K562 (cell line): ENCODE measurements around the gene PLCL1. TPM values are rescaled to one million over a fixed set of nuclear protein-coding genes. Genes with fewer than 3 reads are reported as not detected.

Experiments used
- ATAC-seq: fragments of 200-7000 bp; cut with Tn5 transposase; 3 replicates; pipeline ENCODE4 v1.9.1; 2020; ENCODE audit warnings: moderate library complexity
- BruUV-seq: library from RNA; stranded (reverse); fragments of 400-500 nt; replicated peaks from 2 replicates; lab custom pipeline; 2021; lab: Mats Ljungman, UMichigan
- CTCF ChIA-PET: fragments of 300-600 bp; formaldehyde crosslinking; extraction: SDS; loops from one replicate; lab custom pipeline; 2021; ENCODE audit warnings: low intra/inter-chr PET ratio; lab: Yijun Ruan, JAX
- POLR2A ChIA-PET: fragments of 300-600, 350-650 bp; sonication (Branson Sonifier 250); formaldehyde crosslinking; extraction: SDS; loops from one replicate; lab custom pipeline; 2021; ENCODE audit warnings: antibody characterized with exemption, inconsistent platforms; lab: Yijun Ruan, JAX
- DNase-seq, 4 experiments: peaks; one replicate each; pipeline versions ENCODE4 v3.0.0 to v3.0.0-alpha.2; 2011 to 2018; ENCODE audit warnings: low spot score in 3 of 4, mixed read lengths in 3 of 4; ENCODE audit errors: extremely low read depth in 1 of 4
- FAIRE-seq: peaks from 2 replicates; lab custom pipeline; 2011; peaks lifted over from hg19 to GRCh38; lab: Jason Lieb, UNC
- H2AFZ ChIP-seq: 2 replicates; pipeline ENCODE4 v1.6.0; 2011; ENCODE audit warnings: low read depth, low read length, control low read depth, inconsistent platforms
- H3K27ac ChIP-seq: fragments of 200-600 bp; 3 replicates; pipeline ENCODE4 v1.8.0; 2011; ENCODE audit warnings: low read depth, mild to moderate bottlenecking, control low read depth, inconsistent platforms, low read length, moderate library complexity, mixed read lengths; ENCODE audit errors: extremely low read depth
- H3K27me3 ChIP-seq, 2 experiments: fragments of 300-600 bp in 1 of 2; 2 replicates in 1 of 2; 3 replicates in 1 of 2; pipeline versions ENCODE4 v1.6.0 to v1.8.0; 2011; ENCODE audit warnings: inconsistent platforms in 2 of 2, low read length in 2 of 2, mild to moderate bottlenecking in 1 of 2, mixed read lengths in 1 of 2, moderate library complexity in 1 of 2; ENCODE audit not compliant: control insufficient read depth in 2 of 2, insufficient read depth in 2 of 2
- H3K36me3 ChIP-seq: fragments of 300-600 bp; 3 replicates; pipeline ENCODE4 v1.8.0; 2011; ENCODE audit warnings: mild to moderate bottlenecking, low read length, inconsistent platforms; ENCODE audit not compliant: control insufficient read depth, insufficient read depth
- H3K4me1 ChIP-seq, 2 experiments: fragments of 200-600 bp in 1 of 2; replicated peaks in 1 of 2; 2 replicates in 1 of 2; 3 replicates in 1 of 2; pipeline versions ENCODE4 v1.5.1 to v1.8.0; 2011; ENCODE audit warnings: inconsistent platforms in 2 of 2, low read length in 2 of 2, mild to moderate bottlenecking in 1 of 2, mixed read lengths in 1 of 2, moderate library complexity in 1 of 2; ENCODE audit not compliant: control insufficient read depth in 2 of 2, insufficient read depth in 2 of 2
- H3K4me2 ChIP-seq: 2 replicates; pipeline ENCODE4 v1.6.1; 2011; ENCODE audit warnings: low read length, control low read depth, inconsistent platforms, mixed read lengths; ENCODE audit not compliant: insufficient read depth
- H3K4me3 ChIP-seq: fragments of 200-600 bp; sonication (generic), shearing (Covaris generic); 2 replicates; pipeline ENCODE4 v1.5.1; 2016; ENCODE audit warnings: control low read depth, inconsistent platforms
- H3K79me2 ChIP-seq: fragments of 200-600 bp; 3 replicates; pipeline ENCODE4 v1.8.0; 2011; ENCODE audit warnings: low read length, inconsistent platforms; ENCODE audit not compliant: control insufficient read depth, insufficient read depth
- H3K9ac ChIP-seq, 2 experiments: 2 replicates each; pipeline versions ENCODE4 v1.6.0 to v1.6.1; 2011; ENCODE audit warnings: low read depth in 2 of 2, low read length in 2 of 2, control low read depth in 1 of 2, inconsistent platforms in 1 of 2, mild to moderate bottlenecking in 1 of 2, mixed read lengths in 1 of 2; ENCODE audit not compliant: insufficient read depth in 1 of 2
- H3K9me1 ChIP-seq: one replicate; pipeline ENCODE4 v1.6.0; 2011; ENCODE audit warnings: inconsistent platforms, mild to moderate bottlenecking, low read length, moderate library complexity; ENCODE audit not compliant: control insufficient read depth, insufficient read depth
- H3K9me3 ChIP-seq: replicated peaks from 2 replicates; pipeline ENCODE4 v1.5.1; 2011; ENCODE audit warnings: low read depth, low read length, inconsistent platforms; ENCODE audit not compliant: control insufficient read depth, insufficient read depth
- H4K20me1 ChIP-seq: replicated peaks from 2 replicates; pipeline ENCODE4 v1.6.1; 2011; ENCODE audit warnings: low read length, inconsistent platforms, mixed read lengths; ENCODE audit not compliant: control insufficient read depth, insufficient read depth
- PHB ChIP-seq: fragments of 250-450 bp; sonication (Bioruptor Pico); IDR thresholded peaks from 2 replicates; pipeline ENCODE4 v1.5.0; 2021
- SPI1 ChIP-seq: IDR thresholded peaks from 2 replicates; pipeline ENCODE4 v1.6.1; 2011; ENCODE audit warnings: low read depth, low read length, control low read depth, borderline replicate concordance
- WGBS: fragments of 100-300 bp; shearing (Covaris generic); methylation state at CpG from one replicate; pipeline ENCODE4 v1.1.6; 2016; ENCODE audit warnings: low coverage, mixed read lengths; ENCODE audit not compliant: insufficient coverage; ENCODE audit errors: missing lambda C conversion rate; 5-methylcytosine and 5-hydroxymethylcytosine counted together
- in situ Hi-C: fragments of 300-500 bp; cut with MboI; formaldehyde crosslinking; loops from 4 replicates; pipeline ENCODE4 v1.15.0; 2018; ENCODE audit warnings: inconsistent platforms, mixed read lengths
- intact Hi-C: fragments of 100-400 bp; cut with micrococcal nuclease; formaldehyde crosslinking; loops from 2 replicates; pipeline ENCODE4 v1.14.2; 2022
- polyA plus RNA-seq, 8 experiments: library from polyadenylated mRNA; depleted of rRNA in 4 of 8; stranded (reverse) in 5 of 8; unstranded in 3 of 8; fragments of >200 nt; fragmentation: Nextera tagmentation in 2 of 8; fragmentation: Illumina TruSeq in 1 of 8; extraction: Ambion mirVana in 2 of 8; extraction: Trizol in 1 of 8; gene quantifications; 2 replicates each; pipeline versions ENCODE4 v1.2.1 to v1.2.3, GENCODE V29; 2011 to 2014; ENCODE audit warnings: inconsistent platforms in 1 of 8, missing spikeins in 1 of 8
- total RNA-seq, 7 experiments: library from RNA; depleted of rRNA in 6 of 7; stranded (reverse); fragments of >200 nt in 6 of 7; fragmentation: Illumina TruSeq in 2 of 7; extraction: Trizol in 2 of 7; gene quantifications; 2 replicates each; pipeline versions ENCODE4 v1.2.1 to v1.2.3, GENCODE V29; 2011 to 2021; ENCODE audit warnings: low replicate concordance in 1 of 7
- TF ChIP-seq, protein P1 (sequence below), 3 experiments: fragments of 200-800 bp in 1 of 3; sonication (Bioruptor generic) in 1 of 3; sonication (generic) in 1 of 3; formaldehyde crosslinking in 1 of 3; IDR thresholded peaks; 2 replicates each; pipeline versions ENCODE4 v1.6.1 to v1.8.0; 2016 to 2022; ENCODE audit warnings: mild to moderate bottlenecking in 2 of 3, missing compliant biosample characterization in 2 of 3, missing genetic modification characterization in 2 of 3, missing genetic modification reagents in 1 of 3
- TF ChIP-seq, protein P2 (sequence below): fragments of 250-450 bp; sonication (Bioruptor Pico); IDR thresholded peaks from 2 replicates; pipeline ENCODE4 v1.8.0; 2021; ENCODE audit warnings: moderate library complexity, mild to moderate bottlenecking, inconsistent platforms

The PLCL1 gene
- total and polyA plus RNA-seq, 9 of the 15 experiments (the other 6 are each of a cell fraction or from before 2014, with no cell fraction given): 2.0 to 17.7 (median 8.6) TPM

DNA sequence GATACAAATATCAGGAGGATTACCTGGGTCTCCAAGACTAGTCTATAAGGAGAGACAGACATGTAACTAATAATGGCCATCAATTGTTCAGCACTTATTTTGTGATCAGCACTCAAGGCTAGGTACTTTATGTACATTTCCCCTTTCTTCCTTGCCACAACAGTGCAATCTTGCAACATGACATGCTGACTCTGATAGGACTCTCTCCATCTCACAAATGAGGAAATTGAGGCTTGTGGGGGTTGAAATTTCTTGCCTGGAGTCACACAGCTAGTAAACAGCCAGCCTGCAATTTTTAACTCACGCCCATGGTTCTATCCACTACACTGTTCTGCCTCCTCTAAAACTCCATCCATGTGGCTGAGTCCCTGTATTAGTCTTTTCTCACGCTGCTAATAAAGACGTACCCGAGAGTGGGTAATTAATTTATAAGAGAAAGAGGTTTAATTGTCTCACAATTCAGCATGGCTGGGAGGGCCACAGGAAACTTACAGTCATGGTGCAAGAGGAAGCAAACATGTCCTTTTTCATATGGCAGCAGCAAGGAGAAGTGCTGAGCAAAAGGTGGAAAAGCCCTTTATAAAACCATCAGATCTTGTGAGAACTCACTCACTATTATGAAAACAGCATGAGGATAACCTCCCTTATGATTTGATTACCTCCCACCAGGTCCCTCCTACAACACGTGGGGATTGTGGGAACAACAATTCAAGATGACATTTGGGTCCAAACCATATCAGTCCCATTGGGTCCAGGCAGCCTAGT is 302.4 kb downstream of the PLCL1 start:
- Histone ChIP-seq H4K20me1 (no peaks in the 10 kb centered on the region), H3K9me1 (no peaks in the 10 kb centered on the region), H2AFZ (no peak overlapping the region), H3K4me3 (no peak overlapping the region), H3K9me3 (no peaks in the 10 kb centered on the region), H3K36me3 (peaks cover 28% of the 10 kb centered on the region; the same call in 2 of the 3 replicates), H3K27me3 (no peaks in the 10 kb centered on the region), H3K27ac (no peak overlapping the region), H3K9ac (no peak overlapping the region), H3K79me2 (no peaks in the 10 kb centered on the region), H3K4me2 (no peak overlapping the region), H3K4me1 (no peaks in the 10 kb centered on the region)
- ATAC-seq (no peak), FAIRE-seq (no peak), DNase-seq (no peak)
- intact Hi-C loops: no loop called here
- POLR2A ChIA-PET: no interaction called here
- TF ChIP-seq SPI1 (peak; percentile 1; the same call in 1 of the 2 replicates), PHB (CRISPR knock-in tag) (no peak)
- BruUV-seq: no TSS peak
- CTCF ChIA-PET: no interaction called here
- in situ Hi-C loops: no loop called here
- WGBS: 67% methylated on average over 5 of the region's 5 CpGs

DNA sequence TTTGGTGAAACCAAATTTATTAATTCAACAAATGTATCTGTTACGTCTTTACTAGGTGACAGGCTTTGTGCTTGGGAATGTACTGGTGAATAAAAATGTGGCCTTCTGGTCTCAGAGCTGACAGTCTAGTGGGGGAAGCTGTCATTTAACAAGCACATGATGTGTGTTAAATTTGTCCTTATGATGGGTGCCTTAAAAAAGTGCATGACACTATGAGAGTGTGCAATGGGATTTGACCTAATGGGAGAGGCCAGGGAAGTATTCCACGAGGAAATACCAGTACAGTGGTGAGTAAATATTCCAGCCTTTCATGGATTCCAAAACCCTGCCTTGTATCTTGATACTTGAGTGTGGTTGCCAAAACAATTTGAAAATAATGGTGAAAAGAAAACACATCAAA is 308.9 kb downstream of the PLCL1 start:
- TF ChIP-seq, protein P1, sequence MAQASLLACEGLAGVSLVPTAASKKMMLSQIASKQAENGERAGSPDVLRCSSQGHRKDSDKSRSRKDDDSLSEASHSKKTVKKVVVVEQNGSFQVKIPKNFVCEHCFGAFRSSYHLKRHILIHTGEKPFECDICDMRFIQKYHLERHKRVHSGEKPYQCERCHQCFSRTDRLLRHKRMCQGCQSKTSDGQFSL (CRISPR knock-in tag; IDR thresholded peaks at IDR 0.05): no peak
- TF ChIP-seq, protein P1 (tag; IDR thresholded peaks at IDR 0.05): no peak
- TF ChIP-seq, protein P2, sequence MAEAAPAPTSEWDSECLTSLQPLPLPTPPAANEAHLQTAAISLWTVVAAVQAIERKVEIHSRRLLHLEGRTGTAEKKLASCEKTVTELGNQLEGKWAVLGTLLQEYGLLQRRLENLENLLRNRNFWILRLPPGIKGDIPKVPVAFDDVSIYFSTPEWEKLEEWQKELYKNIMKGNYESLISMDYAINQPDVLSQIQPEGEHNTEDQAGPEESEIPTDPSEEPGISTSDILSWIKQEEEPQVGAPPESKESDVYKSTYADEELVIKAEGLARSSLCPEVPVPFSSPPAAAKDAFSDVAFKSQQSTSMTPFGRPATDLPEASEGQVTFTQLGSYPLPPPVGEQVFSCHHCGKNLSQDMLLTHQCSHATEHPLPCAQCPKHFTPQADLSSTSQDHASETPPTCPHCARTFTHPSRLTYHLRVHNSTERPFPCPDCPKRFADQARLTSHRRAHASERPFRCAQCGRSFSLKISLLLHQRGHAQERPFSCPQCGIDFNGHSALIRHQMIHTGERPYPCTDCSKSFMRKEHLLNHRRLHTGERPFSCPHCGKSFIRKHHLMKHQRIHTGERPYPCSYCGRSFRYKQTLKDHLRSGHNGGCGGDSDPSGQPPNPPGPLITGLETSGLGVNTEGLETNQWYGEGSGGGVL: no peak
- no TSS peak for BruUV-seq
- intact Hi-C loops: no loop called here
- in situ Hi-C loops: no loop called here
- Histone ChIP-seq H3K4me1 (no peaks in the 10 kb centered on the region; a peak in 1 of 5 replicates), H3K79me2 (no peaks in the 10 kb centered on the region), H2AFZ (no peak overlapping the region), H3K9me3 (no peaks in the 10 kb centered on the region), H3K27ac (no peak overlapping the region), H4K20me1 (no peaks in the 10 kb centered on the region), H3K9me1 (no peaks in the 10 kb centered on the region), H3K27me3 (no peaks in the 10 kb centered on the region), H3K36me3 (peaks cover 5% of the 10 kb centered on the region; the same call in 1 of the 3 replicates), H3K9ac (no peak overlapping the region), H3K4me2 (no peak overlapping the region), H3K4me3 (no peak overlapping the region)
- no peak for DNase-seq
- ChIA-PET POLR2A (interaction anchor here (1.7 kb wide), 1 partner anchor 309 kb away, joined by 3 read pairs; the partner anchor contains the start of gene PLCL1), CTCF (no interaction called here)
- no peak for FAIRE-seq
- 44% methylated on average over 2 of the region's 2 CpGs for WGBS
- ATAC-seq: no peak
